Duodenal mucosa (tissue), 2 donors: Measurements from ENCODE around the gene BTG4.

Experiments
- H3K27ac ChIP-seq: one replicate; pipeline ENCODE4 v1.7.0; 2013; ENCODE audit warnings: low read depth, low read length
- H3K27me3 ChIP-seq, 2 donors: one replicate each; pipeline ENCODE4 v1.7.0; 2013; ENCODE audit warnings: low read length in 2 of 2, control low read depth in 1 of 2; ENCODE audit not compliant: insufficient read depth in 2 of 2, control insufficient read depth in 1 of 2
- H3K36me3 ChIP-seq, 2 donors: one replicate each; pipeline ENCODE4 v1.7.0; 2013; ENCODE audit warnings: low read length in 2 of 2, control low read depth in 1 of 2; ENCODE audit not compliant: insufficient read depth in 2 of 2, control insufficient read depth in 1 of 2
- H3K4me1 ChIP-seq, 2 donors: one replicate each; pipeline ENCODE4 v1.7.0; 2013; ENCODE audit warnings: low read length in 2 of 2, control low read depth in 1 of 2; ENCODE audit not compliant: insufficient read depth in 2 of 2, control insufficient read depth in 1 of 2
- H3K4me3 ChIP-seq, 2 donors: one replicate each; pipeline ENCODE4 v1.7.0; 2013; ENCODE audit warnings: low read length in 2 of 2, low read depth in 1 of 2
- H3K9ac ChIP-seq, 2 donors: one replicate each; pipeline ENCODE4 v1.7.0; 2013; ENCODE audit warnings: low read length in 2 of 2, low read depth in 1 of 2
- H3K9me3 ChIP-seq, 2 donors: one replicate each; pipeline ENCODE4 v1.7.0; 2013; ENCODE audit warnings: low read length in 2 of 2, control low read depth in 1 of 2; ENCODE audit not compliant: control insufficient read depth in 1 of 2

The BTG4 gene

DNA sequence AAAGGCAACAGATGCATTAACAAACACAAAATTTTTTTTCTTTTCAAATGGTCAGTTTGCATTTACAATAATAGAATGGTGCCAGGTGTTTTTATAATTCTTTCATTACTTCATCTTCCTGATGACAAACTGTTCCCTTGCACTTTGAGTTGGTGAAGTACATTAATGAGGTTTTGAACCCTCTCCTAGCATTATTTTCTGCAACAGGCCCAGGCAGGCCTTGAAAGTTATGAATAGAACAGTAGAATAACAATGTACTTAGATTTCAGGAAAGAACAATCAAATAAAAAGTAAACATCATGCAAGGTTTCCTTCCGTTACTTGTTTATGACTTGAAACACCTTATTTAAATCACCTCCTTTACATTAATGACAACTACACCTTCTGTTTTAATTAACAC lies 9.6 kb downstream of the BTG4 start:
- Histone ChIP-seq H3K9ac (no peak overlapping the region), H3K27ac (no peak overlapping the region), H3K36me3 (no peaks in the 10 kb centered on the region), H3K9me3 (no peaks in the 10 kb centered on the region), H3K4me3 (no peak overlapping the region), H3K4me1 (no peaks in the 10 kb centered on the region), H3K27me3 (peaks cover 8 to 10% of the 10 kb centered on the region in 2 donors)

DNA sequence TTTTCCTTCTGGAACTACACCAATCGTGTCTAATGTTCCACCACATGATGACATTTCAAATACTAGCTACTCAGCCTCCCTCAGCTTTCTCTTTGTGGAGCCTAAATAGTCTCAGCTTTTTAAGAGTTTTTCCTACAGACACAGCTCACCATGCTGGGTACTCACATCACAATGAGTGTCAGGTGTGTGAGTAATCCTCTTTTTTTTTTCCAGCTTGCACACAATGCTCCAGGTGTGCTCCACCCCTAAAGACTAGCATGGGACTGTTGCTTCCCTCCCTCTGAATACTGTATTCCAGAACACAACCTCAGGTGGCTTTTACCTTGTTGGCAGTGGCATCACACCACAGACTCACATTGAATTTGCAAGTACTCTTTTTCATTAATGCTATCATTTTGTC lies 11.7 kb downstream of the BTG4 start:
- H3K9ac ChIP-seq: no peak overlapping the region

DNA sequence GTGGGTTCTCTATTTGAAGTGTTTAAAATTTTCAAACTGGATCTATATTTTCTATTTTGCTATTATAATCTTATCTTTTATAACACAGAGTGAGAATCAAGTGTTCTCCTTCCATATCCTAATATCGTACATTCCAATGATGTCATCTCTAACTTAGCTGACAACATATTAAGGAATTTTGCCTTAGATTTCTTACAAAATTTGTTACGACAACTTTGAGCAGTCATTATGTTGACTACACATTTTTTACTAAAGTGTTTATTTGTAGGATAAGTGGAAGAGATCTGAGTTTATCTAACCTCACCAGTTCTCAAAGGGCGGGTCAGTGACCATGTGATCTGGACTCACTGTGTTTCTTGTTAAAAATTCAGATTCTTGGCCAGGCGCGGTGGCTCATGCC lies 12.7 kb downstream of the BTG4 start:
- H3K36me3 ChIP-seq: no peaks in the 10 kb centered on the region
- peaks cover 8 to 10% of the 10 kb centered on the region in 2 donors for H3K27me3 ChIP-seq
- no peak overlapping the region for H3K9ac ChIP-seq
- no peak overlapping the region for H3K4me3 ChIP-seq
- H3K27ac ChIP-seq: no peak overlapping the region
- H3K4me1 ChIP-seq: no peaks in the 10 kb centered on the region
- no peaks in the 10 kb centered on the region for H3K9me3 ChIP-seq

More for the DNA sequence above, 11.7 kb downstream of the BTG4 start:
- peaks cover 8 to 10% of the 10 kb centered on the region in 2 donors for H3K27me3 ChIP-seq
- H3K36me3 ChIP-seq: no peaks in the 10 kb centered on the region
- no peaks in the 10 kb centered on the region for H3K4me1 ChIP-seq
- no peak overlapping the region for H3K4me3 ChIP-seq
- H3K27ac ChIP-seq: no peak overlapping the region
- H3K9me3 ChIP-seq: no peaks in the 10 kb centered on the region

DNA sequence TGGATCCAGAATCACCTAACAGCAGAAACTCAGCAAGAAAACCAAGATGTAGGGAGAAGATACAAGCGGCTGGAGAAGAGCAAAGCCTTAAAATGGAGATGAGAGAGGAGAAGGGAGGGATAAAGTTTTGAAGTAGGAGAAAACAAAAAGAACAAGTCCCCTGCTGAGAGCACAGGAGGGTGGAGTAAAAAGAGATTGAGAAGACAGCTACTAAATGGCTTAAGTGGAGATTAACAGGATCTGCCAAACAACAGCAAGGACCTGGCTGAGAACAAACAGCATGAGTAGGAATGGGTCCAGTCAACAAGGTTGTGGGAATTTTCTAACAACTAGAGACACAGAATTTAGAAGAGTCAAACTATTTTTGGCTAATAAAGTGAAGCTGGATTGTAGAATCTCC lies 18.1 kb downstream of the BTG4 start:
- Histone ChIP-seq H3K27me3 (peaks cover 0 to 4% of the 10 kb centered on the region in 2 donors), H3K36me3 (no peaks in the 10 kb centered on the region), H3K4me1 (no peaks in the 10 kb centered on the region), H3K9ac (no peak overlapping the region), H3K9me3 (no peaks in the 10 kb centered on the region), H3K27ac (no peak overlapping the region), H3K4me3 (no peak overlapping the region)

DNA sequence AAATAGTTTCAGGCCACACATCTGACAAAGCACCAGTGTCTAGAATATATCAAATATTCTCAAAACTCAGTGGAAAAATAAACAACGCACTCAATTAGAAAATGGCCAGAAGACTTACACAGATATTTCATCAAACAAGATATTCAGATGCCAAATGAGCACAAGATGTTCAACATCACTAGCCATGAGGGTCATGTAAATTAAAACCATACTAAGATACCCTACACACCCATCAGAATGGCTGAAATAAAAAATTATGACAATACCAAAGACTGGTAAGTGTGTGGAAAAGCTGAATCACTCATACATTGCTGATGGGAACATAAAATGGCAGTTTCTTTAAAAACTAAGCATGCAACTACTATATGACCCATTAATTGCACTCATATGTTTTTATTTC lies 21.7 kb downstream of the BTG4 start:
- Histone ChIP-seq H3K27me3 (no peaks in the 10 kb centered on the region), H3K4me1 (no peaks in the 10 kb centered on the region)

DNA sequence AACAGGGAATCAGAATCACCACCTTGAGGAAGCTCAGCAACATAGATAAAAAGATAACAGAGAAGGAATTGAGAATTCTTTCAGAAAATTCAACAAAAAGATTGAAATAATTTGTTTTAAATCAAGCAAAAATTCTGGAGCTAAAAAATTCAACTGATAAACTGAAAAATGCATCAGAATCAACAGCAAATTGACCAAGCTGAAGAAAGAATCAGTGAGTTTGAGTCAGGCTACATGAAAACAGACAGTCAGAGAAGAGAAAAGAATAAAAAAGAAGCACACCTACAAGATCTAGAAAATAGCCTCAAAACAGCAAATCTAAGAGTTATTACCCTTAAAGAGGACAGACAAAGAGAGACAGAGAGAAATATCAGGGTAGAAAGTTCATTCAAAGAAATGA lies 28.8 kb downstream of the BTG4 start:
- Histone ChIP-seq H3K27me3 (no peaks in the 10 kb centered on the region), H3K9me3 (peaks cover 5% of the 10 kb centered on the region in 2 donors), H3K27ac (no peak overlapping the region), H3K9ac (no peak overlapping the region), H3K4me3 (no peak overlapping the region), H3K36me3 (no peaks in the 10 kb centered on the region), H3K4me1 (no peaks in the 10 kb centered on the region)

More for the DNA sequence above, 21.7 kb downstream of the BTG4 start:
- Histone ChIP-seq H3K4me3 (no peak overlapping the region), H3K9ac (no peak overlapping the region), H3K27ac (no peak overlapping the region), H3K36me3 (no peaks in the 10 kb centered on the region), H3K9me3 (peaks cover 3 to 6% of the 10 kb centered on the region in 2 donors)

DNA sequence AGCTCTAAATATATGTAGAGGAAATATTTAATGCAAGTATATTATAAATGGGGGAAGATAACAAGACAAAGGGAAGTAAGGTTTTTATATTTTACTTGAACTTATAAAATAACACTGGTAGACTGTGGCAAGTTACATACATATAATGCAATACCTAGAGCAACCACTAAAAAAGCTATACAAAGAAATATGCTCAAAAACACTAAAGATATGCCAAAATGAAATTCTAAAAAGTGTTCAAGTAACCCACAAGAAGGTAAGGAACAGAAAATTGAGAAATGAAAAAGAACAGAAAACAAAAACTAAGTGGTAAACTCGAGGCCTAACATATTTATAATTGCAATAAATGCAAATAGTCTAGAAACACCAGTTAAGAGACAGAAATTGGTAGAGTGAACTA lies 32.5 kb downstream of the BTG4 start:
- H3K27ac ChIP-seq: no peak overlapping the region
- H3K9ac ChIP-seq: no peak overlapping the region
- peaks cover 0 to 2% of the 10 kb centered on the region in 2 donors for H3K9me3 ChIP-seq
- H3K27me3 ChIP-seq: no peaks in the 10 kb centered on the region
- H3K36me3 ChIP-seq: no peaks in the 10 kb centered on the region
- no peaks in the 10 kb centered on the region for H3K4me1 ChIP-seq
- no peak overlapping the region for H3K4me3 ChIP-seq

DNA sequence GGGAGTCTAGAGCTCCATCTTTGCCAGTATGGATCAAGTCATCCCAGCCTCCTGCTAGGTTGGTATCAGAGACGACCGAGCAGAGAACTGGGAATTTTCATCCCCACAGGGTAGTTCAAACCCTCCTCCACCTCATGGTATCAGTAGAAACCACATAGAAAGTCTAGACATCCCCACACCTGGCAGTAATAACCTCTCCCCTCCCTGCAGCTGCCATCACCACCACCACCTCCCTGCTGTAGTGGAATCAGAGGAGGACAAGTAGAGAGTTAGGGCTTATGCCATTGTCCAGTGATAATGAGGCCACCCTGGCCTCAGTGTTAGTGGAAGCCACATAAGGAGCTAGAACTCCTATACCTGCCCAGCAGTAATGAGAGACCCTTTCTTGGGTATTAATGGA lies 34.3 kb downstream of the BTG4 start:
- no peaks in the 10 kb centered on the region for H3K4me1 ChIP-seq
- no peaks in the 10 kb centered on the region for H3K36me3 ChIP-seq
- H3K27ac ChIP-seq: no peak overlapping the region
- peaks cover 0 to under 1% of the 10 kb centered on the region in 2 donors for H3K9me3 ChIP-seq
- H3K9ac ChIP-seq: no peak overlapping the region
- no peaks in the 10 kb centered on the region for H3K27me3 ChIP-seq
- H3K4me3 ChIP-seq: no peak overlapping the region

DNA sequence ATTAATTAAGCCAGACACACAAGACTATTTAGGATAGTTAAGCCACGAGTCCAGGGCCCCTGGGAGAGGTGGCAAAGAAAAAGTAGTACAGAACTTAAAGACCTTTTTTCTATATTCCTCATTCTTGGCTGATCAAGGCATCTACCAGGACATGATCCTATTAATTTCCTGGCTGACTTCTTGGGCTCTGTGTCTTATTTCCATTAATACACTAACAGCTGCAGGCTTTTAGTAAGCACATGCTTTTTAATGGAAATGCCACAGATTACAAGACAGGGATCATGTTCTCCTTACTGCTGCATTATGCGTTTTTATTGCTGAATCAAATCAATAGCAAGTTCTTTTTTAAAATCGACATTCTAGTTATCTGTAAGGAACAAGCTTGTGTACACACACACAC lies 35.2 kb downstream of the BTG4 start:
- Histone ChIP-seq H3K9me3 (no peaks in the 10 kb centered on the region), H3K27ac (no peak overlapping the region), H3K9ac (no peak overlapping the region), H3K36me3 (no peaks in the 10 kb centered on the region), H3K4me3 (no peak overlapping the region), H3K27me3 (no peaks in the 10 kb centered on the region), H3K4me1 (no peaks in the 10 kb centered on the region)

DNA sequence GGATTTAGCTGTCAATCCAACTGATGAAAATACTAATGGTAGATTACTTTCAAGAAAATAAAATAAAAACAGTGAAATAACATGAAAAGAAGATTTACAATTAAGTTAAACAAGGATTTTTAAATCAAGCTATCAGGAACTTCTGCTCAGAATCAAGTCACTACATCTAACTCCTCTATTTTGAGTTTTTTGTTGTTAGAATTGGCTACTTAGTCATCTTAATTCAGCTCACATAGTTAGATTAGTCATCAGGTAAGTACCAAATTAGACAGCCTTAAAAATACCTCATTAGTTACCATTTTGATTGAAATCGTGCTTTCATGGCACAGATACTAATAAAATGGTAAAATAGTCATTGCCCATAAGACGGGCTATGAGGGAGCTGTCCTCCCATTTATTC lies 35.8 kb downstream of the BTG4 start:
- no peaks in the 10 kb centered on the region for H3K9me3 ChIP-seq
- H3K4me1 ChIP-seq: no peaks in the 10 kb centered on the region
- H3K27ac ChIP-seq: no peak overlapping the region

DNA sequence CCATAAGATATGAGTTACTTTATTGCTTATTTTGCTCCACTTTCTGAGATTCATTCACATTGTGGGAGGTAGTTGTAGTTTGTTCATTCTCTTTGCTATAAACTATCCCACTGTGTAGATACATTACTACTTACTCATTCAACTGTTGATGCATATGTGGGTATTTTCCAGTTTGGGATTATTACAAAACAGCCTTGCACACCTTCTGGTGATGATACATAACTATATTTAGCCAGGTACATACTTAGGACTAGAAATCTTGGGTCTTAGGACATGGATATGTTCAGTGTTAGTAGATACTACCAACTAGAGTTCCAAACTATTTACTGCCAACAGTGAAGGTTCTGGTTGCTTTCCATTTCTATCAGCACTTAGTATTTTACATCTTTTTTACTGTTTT lies 37.8 kb downstream of the BTG4 start:
- no peak overlapping the region for H3K27ac ChIP-seq
- H3K36me3 ChIP-seq: no peaks in the 10 kb centered on the region
- H3K4me1 ChIP-seq: no peaks in the 10 kb centered on the region
- H3K9ac ChIP-seq: no peak overlapping the region
- H3K4me3 ChIP-seq: no peak overlapping the region
- no peaks in the 10 kb centered on the region for H3K27me3 ChIP-seq
- no peaks in the 10 kb centered on the region for H3K9me3 ChIP-seq

More for the DNA sequence above, 35.8 kb downstream of the BTG4 start:
- no peak overlapping the region for H3K9ac ChIP-seq
- no peaks in the 10 kb centered on the region for H3K27me3 ChIP-seq
- no peak overlapping the region for H3K4me3 ChIP-seq
- no peaks in the 10 kb centered on the region for H3K36me3 ChIP-seq
